GM18511 (cell line): Measurements from ENCODE around the gene SRSF8.
"Not testable (repeated sequence)": the region's sequence is repeated elsewhere in the genome, so short reads cannot be mapped to it uniquely, and the experiment has no call there.

Experiments used
- ATAC-seq: cut with Tn5 transposase; IDR thresholded peaks from one replicate; pipeline ENCODE4 v1.9.1; 2021; ENCODE audit warnings: mild to moderate bottlenecking, moderate library complexity; ENCODE audit not compliant: unreplicated experiment

SRSF8 gene, protein sequence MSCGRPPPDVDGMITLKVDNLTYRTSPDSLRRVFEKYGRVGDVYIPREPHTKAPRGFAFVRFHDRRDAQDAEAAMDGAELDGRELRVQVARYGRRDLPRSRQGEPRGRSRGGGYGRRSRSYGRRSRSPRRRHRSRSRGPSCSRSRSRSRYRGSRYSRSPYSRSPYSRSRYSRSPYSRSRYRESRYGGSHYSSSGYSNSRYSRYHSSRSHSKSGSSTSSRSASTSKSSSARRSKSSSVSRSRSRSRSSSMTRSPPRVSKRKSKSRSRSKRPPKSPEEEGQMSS

DNA sequence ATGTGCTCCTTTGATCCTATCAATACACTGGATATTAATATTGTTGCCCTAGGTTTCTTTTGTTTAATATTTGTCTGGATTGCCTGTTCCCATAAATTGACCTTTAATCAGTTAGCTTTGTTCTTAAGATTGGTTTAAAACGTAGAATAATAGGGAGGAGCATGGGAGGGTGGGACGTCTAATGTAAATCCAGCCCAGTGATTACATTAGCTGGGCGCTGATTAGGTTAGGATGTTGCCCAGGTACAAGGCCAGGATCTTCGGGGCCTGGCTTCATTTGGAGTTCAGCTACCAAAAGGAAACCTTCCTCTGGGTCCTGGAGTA lies at the start of gene SRSF8:
SRSF8 (plus strand) TSS at position 204 of the 323 bp plus-strand sequence. CDS start 308 bp downstream, outside the sequence.
- ATAC-seq, result peak; percentile 51

- ATAC-seq, result not testable (repeated sequence)
Measured at GRCh38 chr11:95021468-95021867, 45.3 kb upstream of the SRSF8 start.

DNA sequence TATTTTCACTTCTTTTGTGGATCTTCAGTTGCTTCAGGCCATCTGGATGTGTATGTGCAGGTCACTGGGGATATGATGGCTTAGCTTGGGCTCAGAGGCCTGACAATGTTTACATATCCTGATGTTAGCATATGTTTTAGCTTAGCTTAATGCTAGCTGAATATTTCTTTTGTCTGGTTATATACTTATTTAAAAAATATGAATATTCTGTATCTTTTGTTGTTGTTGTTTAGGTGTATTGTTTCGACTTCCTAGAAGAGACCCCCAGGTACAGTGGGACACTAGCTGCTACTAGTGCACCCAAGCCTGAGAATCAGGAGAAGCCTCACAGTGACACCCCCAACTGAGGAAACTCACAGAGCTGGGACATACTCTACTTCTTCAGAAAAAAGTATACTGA lies 41.8 kb upstream of the SRSF8 start, which contains the start of gene KDM4E:
KDM4E (plus strand) TSS at position 301 of the 400 bp plus-strand sequence. CDS start 300 bp downstream, outside the sequence.
- no peak for ATAC-seq

GRCh38 chr11:95025594-95025993 lies 41.1 kb upstream of the SRSF8 start:
- not testable (repeated sequence) for ATAC-seq

DNA sequence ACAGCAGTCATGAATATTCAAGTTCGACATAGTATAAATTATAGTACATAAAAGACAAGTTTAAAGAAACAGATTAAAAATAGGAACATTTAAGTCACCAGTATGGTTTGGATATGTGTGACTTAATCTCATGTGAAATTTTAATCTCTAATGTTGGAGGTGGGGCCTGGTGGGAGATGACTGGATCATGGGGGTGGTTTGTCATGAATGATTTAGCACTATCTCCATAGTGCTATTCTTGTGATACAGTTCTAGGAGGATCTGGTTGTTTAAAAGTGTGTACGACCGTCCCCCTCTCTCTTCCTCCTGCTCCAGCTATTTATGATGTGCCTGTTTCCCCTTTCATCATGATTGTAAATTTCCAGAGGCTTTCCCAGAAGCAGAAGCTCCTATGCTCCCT lies 38.4 kb upstream of the SRSF8 start:
- no peak for ATAC-seq

- ATAC-seq, result no peak
Measured at GRCh38 chr11:95033051-95033450, 33.7 kb upstream of the SRSF8 start.

DNA sequence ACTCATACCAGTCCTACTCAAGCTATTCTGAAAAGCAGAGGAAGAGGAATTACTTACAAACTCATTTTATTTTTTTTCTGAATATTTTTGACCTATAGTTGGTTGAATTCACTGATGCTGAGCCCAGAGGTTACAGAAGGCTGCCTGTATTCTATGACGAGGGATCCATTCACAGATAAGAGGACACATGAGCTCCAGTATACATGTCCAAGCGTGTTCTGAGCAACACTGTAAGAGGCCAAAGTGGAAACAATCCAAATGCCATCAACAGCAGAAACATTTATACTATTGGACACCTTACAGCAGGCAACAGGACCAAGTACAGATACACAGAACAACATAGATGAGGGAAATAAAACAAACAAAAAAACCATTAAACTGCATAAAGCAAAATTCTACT lies 31.4 kb upstream of the SRSF8 start:
- no peak for ATAC-seq

DNA sequence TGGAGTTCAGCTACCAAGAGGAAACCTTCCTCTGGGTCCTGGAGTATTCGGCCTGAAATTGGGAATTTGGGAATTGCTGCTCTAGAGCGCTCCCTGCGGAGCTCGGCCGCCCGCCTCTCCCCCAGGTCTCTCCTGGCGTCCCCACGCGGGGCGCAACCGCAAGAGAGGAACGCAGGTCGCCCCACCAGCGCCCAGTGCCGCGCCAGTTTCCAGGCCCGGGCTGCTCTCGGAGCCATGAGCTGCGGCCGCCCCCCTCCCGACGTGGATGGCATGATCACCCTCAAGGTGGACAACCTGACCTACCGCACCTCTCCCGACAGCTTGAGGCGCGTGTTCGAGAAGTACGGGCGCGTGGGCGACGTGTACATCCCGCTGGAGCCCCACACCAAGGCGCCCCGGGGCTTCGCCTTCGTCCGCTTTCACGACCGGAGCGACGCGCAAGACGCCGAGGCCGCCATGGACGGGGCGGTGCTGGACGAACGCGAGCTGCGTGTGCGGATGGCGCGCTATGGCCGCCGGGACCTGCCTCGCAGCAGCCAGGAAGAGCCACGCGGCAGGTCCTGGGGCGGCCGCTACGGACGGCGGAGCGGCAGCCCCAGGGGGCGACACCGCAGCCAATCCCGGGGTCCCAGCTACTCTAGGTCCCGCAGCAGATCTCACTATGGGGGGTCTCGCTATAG lies 29.2 kb upstream of the SRSF8 start:
- not testable (repeated sequence) for ATAC-seq

GRCh38 chr11:95042239-95042638 lies 24.5 kb upstream of the SRSF8 start:
- no peak for ATAC-seq

GRCh38 chr11:95042906-95043305 lies 23.8 kb upstream of the SRSF8 start:
- no peak for ATAC-seq

- no peak for ATAC-seq
Measured at GRCh38 chr11:95044010-95044409, 22.7 kb upstream of the SRSF8 start.

GRCh38 chr11:95045812-95046211 lies 20.9 kb upstream of the SRSF8 start:
- ATAC-seq, result no peak

DNA sequence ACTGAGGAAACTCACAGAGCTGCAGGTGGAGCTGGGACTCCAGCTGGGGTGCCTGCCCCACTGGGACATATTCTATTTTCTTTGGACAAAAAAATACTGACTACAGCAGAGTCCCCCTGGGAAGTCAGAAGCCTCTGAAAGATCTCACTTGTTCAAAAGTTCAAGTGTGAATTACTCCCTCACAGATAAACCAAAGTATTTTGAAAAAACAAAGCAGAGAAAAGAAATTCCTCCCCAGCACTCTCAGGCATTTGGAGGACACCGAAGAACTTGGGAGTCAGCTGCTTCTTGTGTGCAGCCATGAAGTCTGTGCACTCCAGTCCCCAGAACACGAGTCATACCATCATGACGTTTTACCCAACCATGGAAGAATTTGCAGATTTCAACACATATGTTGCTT lies 17.6 kb upstream of the SRSF8 start, which contains the start of gene KDM4F:
KDM4F (plus strand) TSS at position 301 of the 400 bp plus-strand sequence.
- ATAC-seq, result not testable (repeated sequence)

DNA sequence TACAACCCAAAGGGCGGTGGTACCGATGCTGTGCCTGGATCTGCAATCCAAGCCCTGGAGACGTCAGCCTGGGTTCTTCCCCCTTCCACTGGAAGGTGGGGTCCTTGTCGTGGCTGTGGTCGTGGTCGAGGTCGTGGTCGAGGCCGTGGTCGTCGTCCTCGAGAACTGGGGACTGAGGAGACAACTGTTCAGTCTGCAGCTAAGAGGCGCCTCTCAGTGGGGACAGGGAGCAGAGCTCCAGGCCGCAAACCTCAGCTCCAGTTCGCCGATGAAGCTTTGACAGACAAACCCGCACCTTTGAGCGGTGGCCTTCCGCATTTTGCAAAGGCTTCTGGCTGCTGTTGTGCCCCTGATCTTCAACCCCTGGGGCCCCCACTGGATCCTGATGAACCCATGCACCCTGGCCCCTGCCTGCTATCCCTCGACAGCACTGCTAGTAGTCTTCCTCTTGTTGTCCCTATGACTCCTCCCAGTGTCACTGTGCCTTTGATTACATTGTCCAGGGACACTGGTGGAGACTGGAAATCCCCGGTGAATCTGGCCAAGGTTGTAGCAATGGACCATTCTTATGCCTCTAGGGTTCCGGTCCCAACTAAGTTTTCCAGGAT lies 16.0 kb upstream of the SRSF8 start:
- ATAC-seq, result no peak

- ATAC-seq, result no peak
Measured at GRCh38 chr11:95054356-95054755, 12.4 kb upstream of the SRSF8 start.

- ATAC-seq, result peak; percentile 99
Measured at GRCh38 chr11:95055283-95055897, 11.3 kb upstream of the SRSF8 start.

DNA sequence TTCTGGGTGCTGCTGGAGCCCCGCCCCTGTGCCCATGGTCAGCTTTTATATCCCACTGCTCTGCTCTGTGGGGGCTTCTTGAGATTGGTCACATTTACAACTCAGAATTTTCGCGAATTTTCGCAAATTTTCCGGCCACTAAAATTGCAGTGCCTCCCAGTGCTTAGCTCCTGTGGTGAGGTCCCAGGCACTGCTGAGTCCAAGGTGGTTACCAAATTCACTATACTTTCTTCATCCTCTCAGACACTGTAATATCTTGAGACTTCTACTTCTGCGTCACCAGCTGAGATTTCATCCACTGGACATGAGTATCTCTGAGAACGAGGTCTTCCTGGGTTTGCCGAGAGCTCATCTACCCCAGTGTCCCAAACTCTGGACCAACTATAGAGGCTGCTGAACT lies 8.8 kb upstream of the SRSF8 start:
- no peak for ATAC-seq

DNA sequence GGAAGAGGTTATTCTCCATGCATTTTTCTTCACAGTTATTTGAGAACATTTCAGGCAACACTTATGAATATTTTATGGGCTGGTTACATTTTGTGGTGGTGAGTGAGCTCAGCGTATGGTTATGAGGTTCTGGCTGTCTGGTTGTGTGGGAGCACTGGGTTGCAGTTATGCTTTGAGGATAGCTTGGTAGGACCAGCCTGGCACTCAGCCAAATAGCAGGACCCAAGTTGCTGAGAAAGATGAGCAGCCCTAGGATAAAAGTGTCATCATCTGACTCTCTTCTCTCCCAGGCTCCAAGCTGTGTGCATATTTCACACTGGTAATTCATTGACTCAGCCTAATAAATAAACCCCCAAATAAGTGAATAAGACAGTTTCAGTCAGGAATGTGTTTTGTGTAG lies 8.1 kb upstream of the SRSF8 start:
- no peak for ATAC-seq

GRCh38 chr11:95059046-95059445 lies 7.7 kb upstream of the SRSF8 start:
- ATAC-seq, result no peak

- no peak for ATAC-seq
Measured at GRCh38 chr11:95065336-95065735, 1.4 kb upstream of the SRSF8 start.

GRCh38 chr11:95067039-95067840 lies 521 bp downstream of the SRSF8 start:
- peak; percentile 73 for ATAC-seq
